Type B pancreatic cell (in vitro differentiated cells): ENCODE data around the gene PRKG1. TPM values are rescaled to one million over a fixed set of nuclear protein-coding genes. Genes with fewer than 3 reads are reported as not detected.
A peak's percentile ranks its signal among the peaks of the same experiment; 100 is the strongest.

Experiments used
- DNase-seq: peaks from one replicate; pipeline ENCODE4 v3.0.0; 2021; ENCODE audit warnings: mixed read lengths; ENCODE audit not compliant: unreplicated experiment; ENCODE audit errors: extremely low spot score
- H3K27ac Mint-ChIP-seq: 2 replicates; pipeline ENCODE4 v1.8.0; 2021; ENCODE audit warnings: mild to moderate bottlenecking, mixed read lengths
- H3K27me3 Mint-ChIP-seq: 2 replicates; pipeline ENCODE4 v1.8.0; 2021; ENCODE audit warnings: mixed read lengths
- H3K36me3 Mint-ChIP-seq: 2 replicates; pipeline ENCODE4 v1.8.0; 2021; ENCODE audit warnings: mixed read lengths
- H3K4me1 Mint-ChIP-seq: one replicate; pipeline ENCODE4 v1.8.0; 2021; ENCODE audit warnings: mixed read lengths; ENCODE audit not compliant: unreplicated experiment
- H3K4me3 Mint-ChIP-seq: 2 replicates; pipeline ENCODE4 v1.8.0; 2021; ENCODE audit warnings: mild to moderate bottlenecking, mixed read lengths
- H3K9me3 Mint-ChIP-seq: 2 replicates; pipeline ENCODE4 v1.8.0; 2021; ENCODE audit warnings: mixed read lengths
- CTCF ChIP-seq: fragments of 200-600 bp; sonication (generic); conservative IDR thresholded peaks from 2 replicates; pipeline ENCODE4 v1.5.0; 2021; ENCODE audit warnings: antibody characterized with exemption, mild to moderate bottlenecking
- total RNA-seq: library from RNA; stranded (reverse); gene quantifications from 2 replicates; pipeline ENCODE4 v1.2.1, GENCODE V29; 2021; ENCODE audit warnings: low replicate concordance

Gene PRKG1
- total RNA-seq, 1 donor from 2014 or later: 12.3 TPM

- no peak overlapping the region for H3K27ac Mint-ChIP-seq
- H3K4me1 Mint-ChIP-seq: no peaks in the 10 kb centered on the region
- no peak for TF ChIP-seq CTCF
- peaks cover 3% of the 10 kb centered on the region for H3K36me3 Mint-ChIP-seq
- H3K27me3 Mint-ChIP-seq: peaks cover 6% of the 10 kb centered on the region
- H3K9me3 Mint-ChIP-seq: peaks cover 4% of the 10 kb centered on the region
- no peak for DNase-seq
- no peak overlapping the region for H3K4me3 Mint-ChIP-seq
Observed at GRCh38 chr10:51638211-51638610, 563.9 kb downstream of the PRKG1 start.

- Mint-ChIP-seq H3K27ac (no peak overlapping the region), H3K27me3 (peaks cover 6% of the 10 kb centered on the region), H3K4me3 (no peak overlapping the region), H3K36me3 (peaks cover 3% of the 10 kb centered on the region), H3K4me1 (no peaks in the 10 kb centered on the region), H3K9me3 (peaks cover 4% of the 10 kb centered on the region)
- peak; percentile 57 for TF ChIP-seq CTCF
- no peak for DNase-seq
Observed at GRCh38 chr10:51638737-51639136, 564.5 kb downstream of the PRKG1 start.

GRCh38 chr10:51640120-51640819 is 566.0 kb downstream of the PRKG1 start:
- H3K9me3 Mint-ChIP-seq: peaks cover 4% of the 10 kb centered on the region
- H3K4me3 Mint-ChIP-seq: no peak overlapping the region
- peaks cover 3% of the 10 kb centered on the region for H3K36me3 Mint-ChIP-seq
- TF ChIP-seq CTCF: no peak
- DNase-seq: no peak
- no peaks in the 10 kb centered on the region for H3K4me1 Mint-ChIP-seq
- peaks cover 6% of the 10 kb centered on the region for H3K27me3 Mint-ChIP-seq
- no peak overlapping the region for H3K27ac Mint-ChIP-seq

- Mint-ChIP-seq H3K4me3 (no peak overlapping the region), H3K4me1 (no peaks in the 10 kb centered on the region), H3K9me3 (peaks cover 4% of the 10 kb centered on the region), H3K27ac (no peak overlapping the region), H3K27me3 (peaks cover 3% of the 10 kb centered on the region), H3K36me3 (peaks cover under 1% of the 10 kb centered on the region)
- no peak for TF ChIP-seq CTCF
- DNase-seq: no peak
Observed at GRCh38 chr10:51642581-51642980, 568.3 kb downstream of the PRKG1 start.

- Mint-ChIP-seq H3K36me3 (no peaks in the 10 kb centered on the region), H3K4me1 (no peaks in the 10 kb centered on the region), H3K9me3 (peaks cover 4% of the 10 kb centered on the region), H3K4me3 (no peak overlapping the region), H3K27ac (no peak overlapping the region), H3K27me3 (peaks cover 3% of the 10 kb centered on the region)
- no peak for TF ChIP-seq CTCF
- DNase-seq: no peak
Observed at GRCh38 chr10:51643734-51644133, 569.4 kb downstream of the PRKG1 start.
